Measurements from ENCODE around the gene YTHDF2. TPM values are rescaled to one million over a fixed set of nuclear protein-coding genes. Genes with fewer than 3 reads are reported as not detected.
A peak's percentile ranks its signal among the peaks of the same experiment; 100 is the strongest.

The YTHDF2 gene
- total and polyA plus RNA-seq, 2 of the 13 experiments (the other 11 are each of a cell fraction or from before 2014, with no cell fraction given), result 48.4 to 59.6 TPM

GRCh38 chr1:28737307-28738132 lies 780 bp downstream of the YTHDF2 start (continued):
- TF ChIP-seq TEAD3 (CRISPR knock-in tag; optimal IDR thresholded peaks at IDR 0.05; ENCODE audit: borderline replicate concordance) (no peak), ARID4A (CRISPR knock-in tag; IDR thresholded peaks at IDR 0.05; ENCODE audit: borderline replicate concordance) (no peak), ZNF549 (CRISPR knock-in tag; IDR thresholded peaks at IDR 0.05) (no peak), GPN1 (CRISPR knock-in tag; IDR thresholded peaks at IDR 0.05; ENCODE audit: borderline replicate concordance) (no peak), RARA (CRISPR knock-in tag; IDR thresholded peaks at IDR 0.05) (peak; percentile 7; the same call in 1 of the 2 replicates), REST (IDR thresholded peaks at IDR 0.05; ENCODE audit: borderline replicate concordance in 1 of 2, low read depth in 1 of 2, low read length in 2 of 2) (0 out of 4 replicates have a peak, but pooled peaks of 1 of the 2 experiments have one; percentile 5), ZNF672 (CRISPR knock-in tag; IDR thresholded peaks at IDR 0.05) (no peak), IRX3 (CRISPR knock-in tag; IDR thresholded peaks at IDR 0.05; ENCODE audit: borderline replicate concordance, low read depth) (0 out of 2 replicates have a peak, but pooled peaks have one; percentile 5), GTF3A (CRISPR knock-in tag; conservative IDR thresholded peaks at IDR 0.05) (no peak), WIZ (CRISPR knock-in tag; IDR thresholded peaks at IDR 0.05) (0 out of 2 replicates have a peak, but pooled peaks have one; percentile 9), PRPF4 (IDR thresholded peaks at IDR 0.05; ENCODE audit: low read depth, low read length, poor library complexity, severe bottlenecking) (no peak), ZNF281 (CRISPR knock-in tag; IDR thresholded peaks at IDR 0.05; ENCODE audit: borderline replicate concordance) (peak; percentile 85)
- TF ChIP-seq, protein P1, sequence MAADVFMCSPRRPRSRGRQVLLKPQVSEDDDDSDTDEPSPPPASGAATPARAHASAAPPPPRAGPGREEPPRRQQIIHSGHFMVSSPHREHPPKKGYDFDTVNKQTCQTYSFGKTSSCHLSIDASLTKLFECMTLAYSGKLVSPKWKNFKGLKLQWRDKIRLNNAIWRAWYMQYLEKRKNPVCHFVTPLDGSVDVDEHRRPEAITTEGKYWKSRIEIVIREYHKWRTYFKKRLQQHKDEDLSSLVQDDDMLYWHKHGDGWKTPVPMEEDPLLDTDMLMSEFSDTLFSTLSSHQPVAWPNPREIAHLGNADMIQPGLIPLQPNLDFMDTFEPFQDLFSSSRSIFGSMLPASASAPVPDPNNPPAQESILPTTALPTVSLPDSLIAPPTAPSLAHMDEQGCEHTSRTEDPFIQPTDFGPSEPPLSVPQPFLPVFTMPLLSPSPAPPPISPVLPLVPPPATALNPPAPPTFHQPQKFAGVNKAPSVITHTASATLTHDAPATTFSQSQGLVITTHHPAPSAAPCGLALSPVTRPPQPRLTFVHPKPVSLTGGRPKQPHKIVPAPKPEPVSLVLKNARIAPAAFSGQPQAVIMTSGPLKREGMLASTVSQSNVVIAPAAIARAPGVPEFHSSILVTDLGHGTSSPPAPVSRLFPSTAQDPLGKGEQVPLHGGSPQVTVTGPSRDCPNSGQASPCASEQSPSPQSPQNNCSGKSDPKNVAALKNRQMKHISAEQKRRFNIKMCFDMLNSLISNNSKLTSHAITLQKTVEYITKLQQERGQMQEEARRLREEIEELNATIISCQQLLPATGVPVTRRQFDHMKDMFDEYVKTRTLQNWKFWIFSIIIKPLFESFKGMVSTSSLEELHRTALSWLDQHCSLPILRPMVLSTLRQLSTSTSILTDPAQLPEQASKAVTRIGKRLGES (CRISPR knock-in tag; IDR thresholded peaks at IDR 0.05; ENCODE audit: borderline replicate concordance), result no peak

Measured in HepG2 (cell line).